Activated T-helper 17 cell treated with anti-CD3 and anti-CD28 coated beads, Interleukin-2, amount 50 U/mL, for 72 hours (primary cell): Measurements from ENCODE around the gene TGOLN2. TPM values are rescaled to one million over a fixed set of nuclear protein-coding genes. Genes with fewer than 3 reads are reported as not detected.
"Not testable (repeated sequence)": the region's sequence is repeated elsewhere in the genome, so short reads cannot be mapped to it uniquely, and the experiment has no call there.

Source experiments
- ATAC-seq: fragments of 150-1000 bp; cut with Tn5 transposase; replicated peaks from 2 replicates; pipeline ENCODE4 v1.10.0; 2021; ENCODE audit warnings: mild to moderate bottlenecking, moderate library complexity
- H3K27ac Mint-ChIP-seq: one replicate; pipeline ENCODE4 v1.8.0; 2022; ENCODE audit warnings: mixed read lengths
- H3K27me3 Mint-ChIP-seq: one replicate; pipeline ENCODE4 v1.8.0; 2022; ENCODE audit warnings: mixed read lengths
- H3K36me3 Mint-ChIP-seq: one replicate; pipeline ENCODE4 v1.8.0; 2022; ENCODE audit warnings: low read depth, mild to moderate bottlenecking, mixed read lengths
- H3K4me1 Mint-ChIP-seq: one replicate; pipeline ENCODE4 v1.8.0; 2022; ENCODE audit warnings: mixed read lengths
- H3K4me3 Mint-ChIP-seq: one replicate; pipeline ENCODE4 v1.8.0; 2022; ENCODE audit warnings: mild to moderate bottlenecking, mixed read lengths
- H3K9me3 Mint-ChIP-seq: one replicate; pipeline ENCODE4 v1.8.0; 2022; ENCODE audit warnings: mixed read lengths
- total RNA-seq, 2 donors: library from RNA; stranded (reverse); gene quantifications; one replicate each; pipeline ENCODE4 v1.2.3, GENCODE V29; 2022

Gene TGOLN2
- 100 to 1,000 TPM; 109 to 139 TPM for total RNA-seq

GRCh38 chr2:85327822-85328617 is at the start of gene TGOLN2:
TSS of gene TGOLN2 (minus strand) at chr2:85327989. CDS start at chr2:85327962, 27 bp downstream.
- H3K36me3 Mint-ChIP-seq, result peaks cover 59% of the 10 kb centered on the region
- peak within 1 kb of the TSS; percentile 97 for H3K4me3 Mint-ChIP-seq
- no peaks in the 10 kb centered on the region for H3K9me3 Mint-ChIP-seq
- ATAC-seq, result peak; percentile 86
- H3K27ac Mint-ChIP-seq, result peak within 1 kb of the TSS; percentile 99
- no peaks in the 10 kb centered on the region for H3K27me3 Mint-ChIP-seq
- H3K4me1 Mint-ChIP-seq, result peaks cover 25% of the 10 kb centered on the region

- no peak for ATAC-seq
- Mint-ChIP-seq H3K27ac (no peak overlapping the region), H3K27me3 (no peaks in the 10 kb centered on the region), H3K9me3 (no peaks in the 10 kb centered on the region), H3K36me3 (peaks cover 72% of the 10 kb centered on the region), H3K4me3 (no peak overlapping the region), H3K4me1 (peaks cover 6% of the 10 kb centered on the region)
These were observed 49.3 kb upstream of the TGOLN2 start for GRCh38 chr2:85377083-85377482.

GRCh38 chr2:85376291-85377065 is 48.7 kb upstream of the TGOLN2 start:
- no peak for ATAC-seq
- peak overlapping the region; percentile 20 for H3K27ac Mint-ChIP-seq
- no peak overlapping the region for H3K4me3 Mint-ChIP-seq
- no peaks in the 10 kb centered on the region for H3K9me3 Mint-ChIP-seq
- H3K27me3 Mint-ChIP-seq, result no peaks in the 10 kb centered on the region
- H3K36me3 Mint-ChIP-seq, result peaks cover 72% of the 10 kb centered on the region
- peaks cover 6% of the 10 kb centered on the region for H3K4me1 Mint-ChIP-seq

- no peak for ATAC-seq
- Mint-ChIP-seq H3K27ac (no peak overlapping the region), H3K9me3 (no peaks in the 10 kb centered on the region), H3K4me3 (no peak overlapping the region), H3K4me1 (peaks cover 6% of the 10 kb centered on the region), H3K27me3 (no peaks in the 10 kb centered on the region), H3K36me3 (peaks cover 33% of the 10 kb centered on the region)
These were observed 43.3 kb upstream of the TGOLN2 start for GRCh38 chr2:85371045-85371444.

- Mint-ChIP-seq H3K36me3 (peaks cover 20% of the 10 kb centered on the region), H3K4me1 (no peaks in the 10 kb centered on the region), H3K27me3 (no peaks in the 10 kb centered on the region), H3K9me3 (no peaks in the 10 kb centered on the region), H3K4me3 (no peak overlapping the region), H3K27ac (peak overlapping the region; percentile 41)
- no peak for ATAC-seq
These were observed 41.7 kb upstream of the TGOLN2 start for GRCh38 chr2:85369500-85369899.

GRCh38 chr2:85368921-85369320 is 41.1 kb upstream of the TGOLN2 start:
- no peak for ATAC-seq
- H3K4me3 Mint-ChIP-seq, result no peak overlapping the region
- H3K9me3 Mint-ChIP-seq, result no peaks in the 10 kb centered on the region
- H3K36me3 Mint-ChIP-seq, result peaks cover 18% of the 10 kb centered on the region
- H3K4me1 Mint-ChIP-seq, result no peaks in the 10 kb centered on the region
- no peak overlapping the region for H3K27ac Mint-ChIP-seq
- no peaks in the 10 kb centered on the region for H3K27me3 Mint-ChIP-seq

GRCh38 chr2:85367180-85367579 is 39.4 kb upstream of the TGOLN2 start:
- ATAC-seq, result no peak
- Mint-ChIP-seq H3K36me3 (peaks cover 23% of the 10 kb centered on the region), H3K4me3 (no peak overlapping the region), H3K9me3 (no peaks in the 10 kb centered on the region), H3K27ac (no peak overlapping the region), H3K27me3 (no peaks in the 10 kb centered on the region), H3K4me1 (no peaks in the 10 kb centered on the region)

- H3K27ac Mint-ChIP-seq, H3K9me3 Mint-ChIP-seq, H3K27me3 Mint-ChIP-seq, H3K4me3 Mint-ChIP-seq, ATAC-seq, H3K4me1 Mint-ChIP-seq: not testable (repeated sequence)
- peaks cover 62% of the 10 kb centered on the region for H3K36me3 Mint-ChIP-seq
These were observed 35.0 kb upstream of the TGOLN2 start for GRCh38 chr2:85362653-85363387.

GRCh38 chr2:85357736-85358135 is 29.9 kb upstream of the TGOLN2 start:
- Mint-ChIP-seq H3K4me3 (no peak overlapping the region), H3K27me3 (no peaks in the 10 kb centered on the region), H3K9me3 (no peaks in the 10 kb centered on the region), H3K36me3 (peaks cover 63% of the 10 kb centered on the region), H3K27ac (no peak overlapping the region), H3K4me1 (peaks cover 12% of the 10 kb centered on the region)
- no peak for ATAC-seq

GRCh38 chr2:85356186-85356585 is 28.4 kb upstream of the TGOLN2 start:
- Mint-ChIP-seq H3K27ac (no peak overlapping the region), H3K36me3 (peaks cover 52% of the 10 kb centered on the region), H3K4me3 (peak overlapping the region; percentile 93), H3K27me3 (no peaks in the 10 kb centered on the region), H3K4me1 (peaks cover 12% of the 10 kb centered on the region), H3K9me3 (no peaks in the 10 kb centered on the region)
- ATAC-seq, result no peak

- Mint-ChIP-seq H3K36me3 (peaks cover 52% of the 10 kb centered on the region), H3K4me1 (peaks cover 12% of the 10 kb centered on the region), H3K27ac (peak overlapping the region; percentile 96), H3K9me3 (no peaks in the 10 kb centered on the region), H3K4me3 (peak overlapping the region; percentile 93), H3K27me3 (no peaks in the 10 kb centered on the region)
- ATAC-seq, result no peak
These were observed 27.7 kb upstream of the TGOLN2 start for GRCh38 chr2:85355521-85355920.

GRCh38 chr2:85355073-85355410 is 27.3 kb upstream of the TGOLN2 start:
- H3K27ac Mint-ChIP-seq, result peak overlapping the region; percentile 96
- ATAC-seq, result peak; percentile 3

GRCh38 chr2:85354286-85355072 is 26.7 kb upstream of the TGOLN2 start, which contains the start of the genes ELMOD3 and RETSAT:
TSS of gene ELMOD3 (plus strand) at chr2:85354769. CDS start at chr2:85357199, 2,430 bp downstream.
TSS of gene RETSAT (minus strand) at chr2:85354528. CDS start at chr2:85354507, 21 bp downstream.
- Mint-ChIP-seq H3K4me1 (peaks cover 12% of the 10 kb centered on the region), H3K36me3 (peaks cover 55% of the 10 kb centered on the region), H3K4me3 (peak within 1 kb of the TSS; percentile 93), H3K27ac (peak within 1 kb of the TSS; percentile 96), H3K9me3 (no peaks in the 10 kb centered on the region), H3K27me3 (no peaks in the 10 kb centered on the region)
- ATAC-seq, result peak; percentile 99

More at GRCh38 chr2:85355073-85355410, 27.3 kb upstream of the TGOLN2 start:
- Mint-ChIP-seq H3K27me3 (no peaks in the 10 kb centered on the region), H3K4me1 (peaks cover 12% of the 10 kb centered on the region), H3K9me3 (no peaks in the 10 kb centered on the region), H3K36me3 (peaks cover 54% of the 10 kb centered on the region), H3K4me3 (peak overlapping the region; percentile 93)

GRCh38 chr2:85353876-85354285 is 26.1 kb upstream of the TGOLN2 start:
- Mint-ChIP-seq H3K27me3 (no peaks in the 10 kb centered on the region), H3K4me1 (peaks cover 12% of the 10 kb centered on the region), H3K9me3 (no peaks in the 10 kb centered on the region), H3K36me3 (peaks cover 55% of the 10 kb centered on the region), H3K27ac (peak overlapping the region; percentile 96), H3K4me3 (peak overlapping the region; percentile 93)
- peak; percentile 35 for ATAC-seq
